Osteocyte (in vitro differentiated cells): ENCODE data around the gene THSD7A. TPM values are rescaled to one million over a fixed set of nuclear protein-coding genes. Genes with fewer than 3 reads are reported as not detected.

ENCODE experiments used
- DNase-seq: peaks from one replicate; pipeline ENCODE4 v3.0.0; 2021; ENCODE audit warnings: mixed read lengths; ENCODE audit not compliant: unreplicated experiment; ENCODE audit errors: extremely low spot score
- H3K27ac Mint-ChIP-seq: one replicate; pipeline ENCODE4 v1.8.0; 2021; ENCODE audit warnings: mild to moderate bottlenecking, mixed read lengths; ENCODE audit not compliant: unreplicated experiment
- H3K27me3 Mint-ChIP-seq: one replicate; pipeline ENCODE4 v1.8.0; 2021; ENCODE audit warnings: mixed read lengths; ENCODE audit not compliant: unreplicated experiment
- H3K36me3 Mint-ChIP-seq: one replicate; pipeline ENCODE4 v1.8.0; 2021; ENCODE audit warnings: mixed read lengths; ENCODE audit not compliant: unreplicated experiment
- H3K4me1 Mint-ChIP-seq: one replicate; pipeline ENCODE4 v1.8.0; 2021; ENCODE audit warnings: mixed read lengths; ENCODE audit not compliant: unreplicated experiment
- H3K4me3 Mint-ChIP-seq: one replicate; pipeline ENCODE4 v1.8.0; 2021; ENCODE audit warnings: mild to moderate bottlenecking, moderate library complexity, mixed read lengths; ENCODE audit not compliant: unreplicated experiment
- H3K9me3 Mint-ChIP-seq: one replicate; pipeline ENCODE4 v1.8.0; 2021; ENCODE audit warnings: mixed read lengths; ENCODE audit not compliant: unreplicated experiment
- total RNA-seq: library from RNA; stranded (reverse); gene quantifications from 2 replicates; pipeline ENCODE4 v1.2.1, GENCODE V29; 2021
- TF ChIP-seq, protein P1 (sequence below): fragments of 200-600 bp; sonication (generic); IDR thresholded peaks from 2 replicates; pipeline ENCODE4 v1.5.0; 2021; ENCODE audit warnings: antibody characterized with exemption, mild to moderate bottlenecking, moderate library complexity

Gene THSD7A
- total RNA-seq, 1 donor from 2014 or later: 2.0 TPM

DNA sequence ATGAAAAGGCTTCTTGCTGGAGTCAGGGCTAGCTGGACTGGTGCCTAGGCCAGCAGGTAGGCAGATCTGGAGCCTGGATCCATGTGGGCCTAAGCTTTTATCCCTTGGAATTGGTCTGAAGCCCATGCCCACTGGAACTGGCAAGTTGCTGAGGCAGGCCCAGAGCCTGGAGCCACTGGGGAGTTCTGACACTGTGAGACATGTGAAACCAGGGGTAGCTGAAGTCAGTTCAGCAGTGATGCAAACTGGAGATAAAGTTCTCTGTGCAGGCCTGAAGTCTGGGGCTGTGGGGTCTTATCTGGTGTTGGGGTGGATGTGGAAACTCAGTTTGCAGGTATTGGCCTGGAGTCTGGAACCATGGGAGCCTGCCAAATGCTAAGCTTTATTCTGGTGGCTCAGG lies 9.7 kb upstream of the THSD7A start:
- H3K27me3 Mint-ChIP-seq: peaks cover 6% of the 10 kb centered on the region
- H3K9me3 Mint-ChIP-seq: peaks cover 6% of the 10 kb centered on the region
- DNase-seq: no peak
- no peaks in the 10 kb centered on the region for H3K4me1 Mint-ChIP-seq
- no peak overlapping the region for H3K4me3 Mint-ChIP-seq
- TF ChIP-seq, protein P1, sequence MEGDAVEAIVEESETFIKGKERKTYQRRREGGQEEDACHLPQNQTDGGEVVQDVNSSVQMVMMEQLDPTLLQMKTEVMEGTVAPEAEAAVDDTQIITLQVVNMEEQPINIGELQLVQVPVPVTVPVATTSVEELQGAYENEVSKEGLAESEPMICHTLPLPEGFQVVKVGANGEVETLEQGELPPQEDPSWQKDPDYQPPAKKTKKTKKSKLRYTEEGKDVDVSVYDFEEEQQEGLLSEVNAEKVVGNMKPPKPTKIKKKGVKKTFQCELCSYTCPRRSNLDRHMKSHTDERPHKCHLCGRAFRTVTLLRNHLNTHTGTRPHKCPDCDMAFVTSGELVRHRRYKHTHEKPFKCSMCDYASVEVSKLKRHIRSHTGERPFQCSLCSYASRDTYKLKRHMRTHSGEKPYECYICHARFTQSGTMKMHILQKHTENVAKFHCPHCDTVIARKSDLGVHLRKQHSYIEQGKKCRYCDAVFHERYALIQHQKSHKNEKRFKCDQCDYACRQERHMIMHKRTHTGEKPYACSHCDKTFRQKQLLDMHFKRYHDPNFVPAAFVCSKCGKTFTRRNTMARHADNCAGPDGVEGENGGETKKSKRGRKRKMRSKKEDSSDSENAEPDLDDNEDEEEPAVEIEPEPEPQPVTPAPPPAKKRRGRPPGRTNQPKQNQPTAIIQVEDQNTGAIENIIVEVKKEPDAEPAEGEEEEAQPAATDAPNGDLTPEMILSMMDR: no peak
- H3K36me3 Mint-ChIP-seq: no peaks in the 10 kb centered on the region
- no peak overlapping the region for H3K27ac Mint-ChIP-seq

DNA sequence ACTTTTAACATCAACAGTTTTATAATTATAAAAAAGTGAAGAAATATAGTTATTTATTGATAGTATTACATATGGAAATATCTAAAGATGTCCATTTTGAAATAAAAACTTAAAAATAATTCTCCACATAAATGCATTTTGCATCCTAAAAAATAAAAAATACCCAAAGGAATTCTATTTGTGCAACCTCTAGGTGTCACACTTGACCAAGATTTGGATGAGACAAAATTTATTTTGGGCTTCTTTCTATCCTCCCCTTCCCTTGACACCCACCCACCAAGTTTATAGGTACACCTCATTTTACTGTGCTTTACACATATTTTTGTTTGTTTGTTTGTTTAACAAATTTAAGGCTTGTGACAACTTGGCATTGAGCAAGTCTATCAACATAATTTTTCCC lies 3.3 kb upstream of the THSD7A start:
- Mint-ChIP-seq H3K27ac (no peak overlapping the region), H3K9me3 (no peaks in the 10 kb centered on the region), H3K4me3 (no peak overlapping the region), H3K27me3 (peaks cover 14% of the 10 kb centered on the region), H3K36me3 (no peaks in the 10 kb centered on the region), H3K4me1 (peaks cover 14% of the 10 kb centered on the region)
- TF ChIP-seq, protein P1: peak; percentile 60
- no peak for DNase-seq

DNA sequence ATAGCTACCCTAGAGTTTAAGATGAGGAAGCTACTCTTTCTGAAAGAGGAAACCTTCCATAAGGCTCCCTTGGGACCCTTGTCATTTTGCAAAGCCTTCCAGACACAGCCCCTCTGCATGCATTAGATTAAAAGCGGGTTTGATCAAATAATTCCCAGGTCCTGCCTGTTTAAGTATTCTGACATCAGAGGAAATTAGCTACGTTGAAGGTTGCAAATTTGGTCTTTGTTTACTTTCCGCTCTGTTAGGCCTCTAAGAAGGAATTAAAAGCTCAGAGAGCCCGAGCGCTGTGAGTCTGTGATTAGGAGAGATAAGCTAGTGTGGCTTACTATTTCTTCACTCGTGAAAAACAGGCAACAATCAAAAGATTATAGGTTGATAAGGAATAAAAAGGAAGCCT lies 1.4 kb upstream of the THSD7A start:
- Mint-ChIP-seq H3K4me3 (no peak overlapping the region), H3K9me3 (no peaks in the 10 kb centered on the region), H3K4me1 (peaks cover 16% of the 10 kb centered on the region), H3K27ac (no peak overlapping the region), H3K36me3 (no peaks in the 10 kb centered on the region), H3K27me3 (peaks cover 24% of the 10 kb centered on the region)
- TF ChIP-seq, protein P1: no peak
- no peak for DNase-seq

DNA sequence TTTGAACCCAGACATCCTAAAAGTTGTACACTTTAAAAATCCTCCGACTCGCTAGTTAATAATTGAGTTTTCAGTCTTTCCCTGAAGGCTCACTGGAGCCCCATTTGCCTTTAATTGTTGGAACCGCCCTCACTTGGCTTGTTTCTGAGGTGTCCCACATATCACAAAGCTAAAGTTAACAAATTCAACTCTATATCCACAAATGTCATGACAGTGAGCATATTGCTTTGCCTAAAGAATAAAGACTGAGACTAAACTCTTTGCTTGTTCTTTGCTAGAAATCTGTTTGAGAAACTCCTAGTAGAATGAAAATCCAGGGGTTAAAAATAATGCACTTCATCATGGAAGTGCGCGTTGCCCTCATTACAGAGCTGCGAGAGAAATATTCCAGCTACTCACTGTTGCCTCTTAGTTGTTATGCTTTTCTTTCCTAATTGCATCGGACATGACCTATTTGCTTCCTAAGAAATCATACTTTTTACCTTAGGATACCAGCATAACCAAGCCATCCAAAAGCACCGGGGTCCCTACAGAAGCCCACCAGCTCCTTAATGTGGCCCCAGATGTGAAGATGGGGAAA lies 752 bp downstream of the THSD7A start:
- Mint-ChIP-seq H3K4me3 (peak overlapping the region; percentile 79), H3K36me3 (no peaks in the 10 kb centered on the region), H3K27ac (peak overlapping the region; percentile 25), H3K4me1 (peaks cover 16% of the 10 kb centered on the region), H3K9me3 (no peaks in the 10 kb centered on the region), H3K27me3 (peaks cover 27% of the 10 kb centered on the region)
- TF ChIP-seq, protein P1: no peak
- DNase-seq: no peak

DNA sequence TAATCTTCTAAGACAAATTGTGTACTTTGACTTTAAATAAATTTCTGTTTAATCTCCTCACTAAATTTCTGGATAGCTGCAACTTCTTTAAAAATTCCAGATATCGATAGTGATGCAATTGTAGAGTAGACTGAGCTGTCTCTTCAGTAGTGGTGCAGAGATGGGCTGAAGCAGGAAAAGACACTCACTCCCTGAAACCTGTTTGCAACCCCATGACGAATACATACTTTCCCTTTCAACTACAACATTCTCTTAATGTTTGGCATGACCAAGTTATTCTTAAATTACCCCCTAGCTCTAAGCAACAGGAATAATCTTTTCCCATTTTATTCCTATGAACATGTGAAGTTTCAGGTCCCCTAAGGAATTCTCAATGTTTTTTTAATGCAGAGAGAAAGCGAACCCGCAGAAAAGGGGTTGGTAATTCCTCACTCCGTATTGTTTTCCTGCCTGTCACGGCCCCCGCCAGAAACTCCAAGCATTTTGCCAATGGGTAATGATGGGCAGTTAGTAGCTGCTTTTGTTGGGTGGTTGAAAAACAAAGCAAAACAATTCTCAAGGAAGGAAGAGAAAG lies 1.3 kb downstream of the THSD7A start:
- peaks cover 27% of the 10 kb centered on the region for H3K27me3 Mint-ChIP-seq

More for the DNA sequence above, 1.3 kb downstream of the THSD7A start:
- Mint-ChIP-seq H3K27ac (peak overlapping the region; percentile 25), H3K4me3 (peak overlapping the region; percentile 79), H3K9me3 (no peaks in the 10 kb centered on the region), H3K4me1 (peaks cover 16% of the 10 kb centered on the region), H3K36me3 (no peaks in the 10 kb centered on the region)
- TF ChIP-seq, protein P1: no peak
- no peak for DNase-seq
